Nephron progenitor cell (in vitro differentiated cells): Measurements from ENCODE around the gene CACNA1H.
A peak's percentile ranks its signal among the peaks of the same experiment; 100 is the strongest.
"Not testable (repeated sequence)": the region's sequence is repeated elsewhere in the genome, so short reads cannot be mapped to it uniquely, and the experiment has no call there.

Source experiments
- DNase-seq: peaks from one replicate; pipeline ENCODE4 v3.0.0; 2021
- H3K27ac Mint-ChIP-seq: 2 replicates; pipeline ENCODE4 v1.8.0; 2021; ENCODE audit warnings: mild to moderate bottlenecking, moderate library complexity, mixed read lengths
- H3K27me3 Mint-ChIP-seq: 2 replicates; pipeline ENCODE4 v1.8.0; 2021; ENCODE audit warnings: mild to moderate bottlenecking, low read depth, mixed read lengths; ENCODE audit not compliant: poor library complexity
- H3K36me3 Mint-ChIP-seq: 2 replicates; pipeline ENCODE4 v1.8.0; 2021; ENCODE audit warnings: low read depth, mixed read lengths
- H3K4me1 Mint-ChIP-seq: 2 replicates; pipeline ENCODE4 v1.8.0; 2021; ENCODE audit warnings: mixed read lengths
- H3K4me3 Mint-ChIP-seq: 2 replicates; pipeline ENCODE4 v1.8.0; 2021; ENCODE audit warnings: mild to moderate bottlenecking, moderate library complexity, mixed read lengths
- H3K9me3 Mint-ChIP-seq: 2 replicates; pipeline ENCODE4 v1.8.0; 2021; ENCODE audit warnings: mild to moderate bottlenecking, moderate library complexity, mixed read lengths
- CTCF ChIP-seq: fragments of 200-600 bp; sonication (generic); IDR thresholded peaks from 2 replicates; pipeline ENCODE4 v1.5.0; 2021; ENCODE audit warnings: antibody characterized with exemption

The CACNA1H gene

GRCh38 chr16:1245452-1246020 is 92.6 kb downstream of the CACNA1H start:
- Mint-ChIP-seq H3K4me3 (no peak overlapping the region), H3K36me3 (no peaks in the 10 kb centered on the region), H3K9me3 (peaks cover 4% of the 10 kb centered on the region), H3K4me1 (peaks cover 23% of the 10 kb centered on the region), H3K27ac (peak overlapping the region; percentile 93), H3K27me3 (peaks cover 39% of the 10 kb centered on the region)
- DNase-seq, result no peak
- no peak for TF ChIP-seq CTCF

GRCh38 chr16:1247903-1248537 is 95.1 kb downstream of the CACNA1H start:
- not testable (repeated sequence) for H3K27ac Mint-ChIP-seq, H3K4me3 Mint-ChIP-seq, H3K9me3 Mint-ChIP-seq, DNase-seq, H3K36me3 Mint-ChIP-seq
- Mint-ChIP-seq H3K27me3 (peaks cover 43% of the 10 kb centered on the region), H3K4me1 (peaks cover 23% of the 10 kb centered on the region)

GRCh38 chr16:1249031-1249755 is 96.3 kb downstream of the CACNA1H start:
- H3K36me3 Mint-ChIP-seq, DNase-seq: not testable (repeated sequence)
- H3K27me3 Mint-ChIP-seq, result peaks cover 43% of the 10 kb centered on the region

GRCh38 chr16:1253701-1254364 is 100.9 kb downstream of the CACNA1H start:
- DNase-seq, H3K9me3 Mint-ChIP-seq, H3K4me3 Mint-ChIP-seq, H3K27ac Mint-ChIP-seq, H3K36me3 Mint-ChIP-seq, H3K4me1 Mint-ChIP-seq: not testable (repeated sequence)
- H3K27me3 Mint-ChIP-seq, result peaks cover 25% of the 10 kb centered on the region

More at GRCh38 chr16:1249031-1249755, 96.3 kb downstream of the CACNA1H start:
- not testable (repeated sequence) for H3K4me3 Mint-ChIP-seq, H3K27ac Mint-ChIP-seq, H3K9me3 Mint-ChIP-seq
- peaks cover 16% of the 10 kb centered on the region for H3K4me1 Mint-ChIP-seq

GRCh38 chr16:1254821-1255220 is 101.9 kb downstream of the CACNA1H start:
- H3K4me1 Mint-ChIP-seq, H3K9me3 Mint-ChIP-seq, DNase-seq: not testable (repeated sequence)

GRCh38 chr16:1255276-1256122 is 102.6 kb downstream of the CACNA1H start, which contains the start of gene TPSD1:
TPSD1 (plus strand) TSS chr16:1256069; CDS start chr16:1256281, 212 bp downstream.
- H3K4me3 Mint-ChIP-seq, H3K36me3 Mint-ChIP-seq, H3K27ac Mint-ChIP-seq, H3K9me3 Mint-ChIP-seq, H3K4me1 Mint-ChIP-seq, DNase-seq: not testable (repeated sequence)
- H3K27me3 Mint-ChIP-seq, result peaks cover 37% of the 10 kb centered on the region

More at GRCh38 chr16:1254821-1255220, 101.9 kb downstream of the CACNA1H start:
- H3K27ac Mint-ChIP-seq, H3K4me3 Mint-ChIP-seq, H3K36me3 Mint-ChIP-seq: not testable (repeated sequence)
- H3K27me3 Mint-ChIP-seq, result peaks cover 35% of the 10 kb centered on the region

GRCh38 chr16:1256296-1256873 is 103.5 kb downstream of the CACNA1H start:
- not testable (repeated sequence) for H3K9me3 Mint-ChIP-seq, H3K36me3 Mint-ChIP-seq, H3K27ac Mint-ChIP-seq, DNase-seq, H3K4me3 Mint-ChIP-seq
- Mint-ChIP-seq H3K4me1 (peaks cover 10% of the 10 kb centered on the region), H3K27me3 (peaks cover 42% of the 10 kb centered on the region)

- DNase-seq, result no peak
- H3K4me1 Mint-ChIP-seq, result peaks cover 10% of the 10 kb centered on the region
- H3K36me3 Mint-ChIP-seq, result no peaks in the 10 kb centered on the region
- no peak overlapping the region for H3K4me3 Mint-ChIP-seq
- no peaks in the 10 kb centered on the region for H3K9me3 Mint-ChIP-seq
- H3K27me3 Mint-ChIP-seq, result peaks cover 47% of the 10 kb centered on the region
- H3K27ac Mint-ChIP-seq, result no peak overlapping the region
- TF ChIP-seq CTCF, result no peak
These were observed 104.0 kb downstream of the CACNA1H start for GRCh38 chr16:1256874-1257322.
